Adrenal gland (tissue), 5 donors: ENCODE measurements around the gene SNAI3.

ENCODE experiments used
- CTCF ChIP-seq, 6 experiments: fragments of 450-650 bp in 4 of 6; fragments of 200-600 bp in 2 of 6; sonication (generic) in 1 of 6; IDR thresholded peaks; 1 replicate in 5 of 6; 2 replicates in 1 of 6; pipeline versions ENCODE4 v1.5.1 to v1.8.0; 2016 to 2021; ENCODE audit warnings: antibody characterized with exemption in 6 of 6, mild to moderate bottlenecking in 2 of 6, moderate library complexity in 1 of 6
- POLR2A ChIP-seq, 2 donors: fragments of 450-650 bp; IDR thresholded peaks; one replicate each; pipeline ENCODE4 v1.6.1; 2017; ENCODE audit warnings: antibody characterized with exemption in 2 of 2, mild to moderate bottlenecking in 2 of 2, moderate library complexity in 1 of 2
- donor health status: DM: no; HTN: no; CAD: no.

DNA sequence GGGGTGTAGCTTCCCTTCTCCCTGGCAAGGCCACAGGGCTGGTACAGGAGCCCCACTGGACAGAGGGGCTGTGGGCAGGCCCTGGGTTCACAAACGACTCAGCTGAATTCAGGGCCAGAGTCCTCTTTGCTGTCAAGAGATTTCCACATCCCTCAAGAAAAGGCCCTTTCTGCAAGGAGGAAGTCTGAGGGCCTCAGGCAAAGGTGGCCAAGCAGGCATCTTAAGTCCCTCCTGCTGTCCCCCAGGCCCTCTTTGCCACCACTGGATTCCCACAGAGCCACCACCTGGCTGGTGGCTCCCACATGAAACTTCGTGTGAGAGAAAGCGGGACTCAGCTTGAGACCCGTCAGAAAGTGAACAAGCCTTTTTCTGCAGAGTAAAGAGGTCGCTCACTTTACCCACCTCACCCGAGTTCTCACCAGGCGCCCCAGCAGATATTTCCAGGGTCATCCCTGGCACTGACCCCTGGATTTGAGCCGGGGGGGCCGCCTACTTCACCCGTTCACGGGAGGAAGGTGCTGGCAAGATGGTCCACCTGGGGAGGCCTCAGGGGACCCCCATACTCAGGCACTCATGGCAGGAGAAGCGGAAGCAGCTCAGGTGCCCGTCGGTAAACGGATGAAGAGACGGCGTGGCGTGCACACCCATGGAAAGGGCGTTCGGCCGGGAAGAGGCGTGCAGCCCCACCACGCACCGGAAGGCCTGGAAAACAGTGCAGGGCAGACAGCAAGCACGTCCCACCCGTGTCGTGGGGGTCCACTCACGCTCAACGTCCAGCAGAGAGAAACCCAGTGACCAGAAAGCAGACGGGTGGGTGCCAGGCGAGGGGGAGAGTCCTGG lies 16.3 kb upstream of the SNAI3 start:
- TF ChIP-seq CTCF (IDR thresholded peaks at IDR 0.05) (no peak), POLR2A (IDR thresholded peaks at IDR 0.05) (no peak)
